ENCODE results near the gene NT5DC1. TPM values are rescaled to one million over a fixed set of nuclear protein-coding genes. Genes with fewer than 3 reads are reported as not detected.

NT5DC1 gene
- polyA plus RNA-seq, 1 of the 3 experiments (the other 2 are of a cell fraction) = 20.3 TPM

GRCh38 chr6:116279232-116280160 lies 178.8 kb downstream of the NT5DC1 start, which contains the start of gene TSPYL1 (continued):
- TF ChIP-seq GATA2 (CRISPR knock-in tag; IDR thresholded peaks at IDR 0.05) = no peak
- no peak for TF ChIP-seq TEAD4 (IDR thresholded peaks at IDR 0.05; ENCODE audit: borderline replicate concordance, insufficient read depth)
- no peak for TF ChIP-seq GABPA (IDR thresholded peaks at IDR 0.05; ENCODE audit: low read depth)
- TF ChIP-seq FOXJ3 (CRISPR knock-in tag; IDR thresholded peaks at IDR 0.05) = no peak
- peak in 1 of 2 experiments; percentile 72; a peak in 2 of 4 replicates for TF ChIP-seq EP300 (IDR thresholded peaks at IDR 0.05; ENCODE audit: borderline replicate concordance in 1 of 2, low read depth in 1 of 2, low read length in 1 of 2)
- no peak for TF ChIP-seq RAD21 (IDR thresholded peaks at IDR 0.05; ENCODE audit: low read length)
- TF ChIP-seq, protein P1, sequence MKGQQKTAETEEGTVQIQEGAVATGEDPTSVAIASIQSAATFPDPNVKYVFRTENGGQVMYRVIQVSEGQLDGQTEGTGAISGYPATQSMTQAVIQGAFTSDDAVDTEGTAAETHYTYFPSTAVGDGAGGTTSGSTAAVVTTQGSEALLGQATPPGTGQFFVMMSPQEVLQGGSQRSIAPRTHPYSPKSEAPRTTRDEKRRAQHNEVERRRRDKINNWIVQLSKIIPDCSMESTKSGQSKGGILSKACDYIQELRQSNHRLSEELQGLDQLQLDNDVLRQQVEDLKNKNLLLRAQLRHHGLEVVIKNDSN (IDR thresholded peaks at IDR 0.05; ENCODE audit: borderline replicate concordance, low read depth) = no peak
- no peak for TF ChIP-seq SMC3 (IDR thresholded peaks at IDR 0.05; ENCODE audit: low read depth, low read length)
- TF ChIP-seq ELF1 (IDR thresholded peaks at IDR 0.05) = no peak
- TF ChIP-seq RXRA (IDR thresholded peaks at IDR 0.05; ENCODE audit: borderline replicate concordance, low read depth) = no peak
- TF ChIP-seq TCF12 (IDR thresholded peaks at IDR 0.05) = 0 out of 2 replicates have a peak, but pooled peaks have one; percentile 5
- TF ChIP-seq, protein P2, sequence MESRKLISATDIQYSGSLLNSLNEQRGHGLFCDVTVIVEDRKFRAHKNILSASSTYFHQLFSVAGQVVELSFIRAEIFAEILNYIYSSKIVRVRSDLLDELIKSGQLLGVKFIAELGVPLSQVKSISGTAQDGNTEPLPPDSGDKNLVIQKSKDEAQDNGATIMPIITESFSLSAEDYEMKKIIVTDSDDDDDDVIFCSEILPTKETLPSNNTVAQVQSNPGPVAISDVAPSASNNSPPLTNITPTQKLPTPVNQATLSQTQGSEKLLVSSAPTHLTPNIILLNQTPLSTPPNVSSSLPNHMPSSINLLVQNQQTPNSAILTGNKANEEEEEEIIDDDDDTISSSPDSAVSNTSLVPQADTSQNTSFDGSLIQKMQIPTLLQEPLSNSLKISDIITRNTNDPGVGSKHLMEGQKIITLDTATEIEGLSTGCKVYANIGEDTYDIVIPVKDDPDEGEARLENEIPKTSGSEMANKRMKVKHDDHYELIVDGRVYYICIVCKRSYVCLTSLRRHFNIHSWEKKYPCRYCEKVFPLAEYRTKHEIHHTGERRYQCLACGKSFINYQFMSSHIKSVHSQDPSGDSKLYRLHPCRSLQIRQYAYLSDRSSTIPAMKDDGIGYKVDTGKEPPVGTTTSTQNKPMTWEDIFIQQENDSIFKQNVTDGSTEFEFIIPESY (IDR thresholded peaks at IDR 0.05; ENCODE audit: borderline replicate concordance, low read depth) = peak; percentile 96
- no peak for TF ChIP-seq FOSL2 (IDR thresholded peaks at IDR 0.05; ENCODE audit: borderline replicate concordance, low read depth)
- TF ChIP-seq SIN3A (IDR thresholded peaks at IDR 0.05; ENCODE audit: borderline replicate concordance, low read depth, low read length) = peak; percentile 65; the same call in 1 of the 2 replicates
- no peak for TF ChIP-seq NRF1 (IDR thresholded peaks at IDR 0.05; ENCODE audit: low read depth, low read length)
- peak; percentile 89 for TF ChIP-seq POLR2AphosphoS5 (IDR thresholded peaks at IDR 0.05; ENCODE audit: low read depth, low read length)
- TF ChIP-seq EZH2phosphoT487 (IDR thresholded peaks at IDR 0.05; ENCODE audit: borderline replicate concordance, low read depth) = no peak
- TF ChIP-seq NFIC (IDR thresholded peaks at IDR 0.05; ENCODE audit: borderline replicate concordance) = no peak
- TF ChIP-seq REST (IDR thresholded peaks at IDR 0.05; ENCODE audit: low read depth, low read length) = no peak
